Sigmoid colon (tissue), 4 donors: ENCODE data around the gene HEATR5A.

Experiments
- EP300 ChIP-seq, 4 donors: sonication (generic); formaldehyde crosslinking; IDR thresholded peaks; one replicate each; pipeline ENCODE4 v1.6.1; 2017; ENCODE audit warnings: antibody characterized with exemption in 4 of 4
- POLR2A ChIP-seq, 2 donors: fragments of 450-650 bp; IDR thresholded peaks; one replicate each; pipeline ENCODE4 v1.6.1; 2016; ENCODE audit warnings: antibody characterized with exemption in 2 of 2, mild to moderate bottlenecking in 2 of 2, moderate library complexity in 2 of 2
- POLR2AphosphoS5 ChIP-seq, 4 donors: sonication (generic); formaldehyde crosslinking; IDR thresholded peaks; one replicate each; pipeline ENCODE4 v1.6.1; 2017; ENCODE audit warnings: antibody characterized with exemption in 4 of 4
- TF ChIP-seq, protein P1 (sequence below), 4 experiments: fragments of 450-650 bp in 3 of 4; fragments of 200-600 bp in 1 of 4; IDR thresholded peaks; one replicate each; pipeline ENCODE4 v1.5.1; 2016 to 2019; ENCODE audit warnings: antibody characterized with exemption in 4 of 4, mild to moderate bottlenecking in 3 of 4, moderate library complexity in 2 of 4

DNA sequence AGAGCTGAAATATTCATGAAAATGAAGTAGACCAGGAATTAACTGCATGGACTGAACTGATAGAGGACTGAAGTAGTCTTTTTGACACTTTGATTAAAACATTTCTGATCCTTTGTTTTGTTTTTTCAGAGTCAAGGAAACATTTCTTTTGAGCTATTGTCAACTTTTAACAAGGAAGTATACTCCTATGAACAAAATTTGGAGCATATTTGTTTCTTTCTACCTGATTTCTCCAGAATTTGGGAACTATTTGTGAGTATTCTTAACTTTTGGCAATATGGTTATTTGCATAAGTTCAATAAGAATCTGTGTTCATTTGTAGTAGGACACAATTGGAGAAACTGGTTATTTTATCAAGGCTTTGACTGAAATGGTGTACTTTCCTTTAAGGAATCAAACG lies 141.5 kb downstream of the HEATR5A start:
- TF ChIP-seq POLR2A (IDR thresholded peaks at IDR 0.05) (no peak), POLR2AphosphoS5 (IDR thresholded peaks at IDR 0.05) (no peak), EP300 (IDR thresholded peaks at IDR 0.05) (no peak)
- TF ChIP-seq, protein P1, sequence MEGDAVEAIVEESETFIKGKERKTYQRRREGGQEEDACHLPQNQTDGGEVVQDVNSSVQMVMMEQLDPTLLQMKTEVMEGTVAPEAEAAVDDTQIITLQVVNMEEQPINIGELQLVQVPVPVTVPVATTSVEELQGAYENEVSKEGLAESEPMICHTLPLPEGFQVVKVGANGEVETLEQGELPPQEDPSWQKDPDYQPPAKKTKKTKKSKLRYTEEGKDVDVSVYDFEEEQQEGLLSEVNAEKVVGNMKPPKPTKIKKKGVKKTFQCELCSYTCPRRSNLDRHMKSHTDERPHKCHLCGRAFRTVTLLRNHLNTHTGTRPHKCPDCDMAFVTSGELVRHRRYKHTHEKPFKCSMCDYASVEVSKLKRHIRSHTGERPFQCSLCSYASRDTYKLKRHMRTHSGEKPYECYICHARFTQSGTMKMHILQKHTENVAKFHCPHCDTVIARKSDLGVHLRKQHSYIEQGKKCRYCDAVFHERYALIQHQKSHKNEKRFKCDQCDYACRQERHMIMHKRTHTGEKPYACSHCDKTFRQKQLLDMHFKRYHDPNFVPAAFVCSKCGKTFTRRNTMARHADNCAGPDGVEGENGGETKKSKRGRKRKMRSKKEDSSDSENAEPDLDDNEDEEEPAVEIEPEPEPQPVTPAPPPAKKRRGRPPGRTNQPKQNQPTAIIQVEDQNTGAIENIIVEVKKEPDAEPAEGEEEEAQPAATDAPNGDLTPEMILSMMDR (IDR thresholded peaks at IDR 0.05): no peak
